ENCODE data around the gene GSDMA.
"Not testable (repeated sequence)": the region's sequence is repeated elsewhere in the genome, so short reads cannot be mapped to it uniquely, and the experiment has no call there.

GSDMA gene

DNA sequence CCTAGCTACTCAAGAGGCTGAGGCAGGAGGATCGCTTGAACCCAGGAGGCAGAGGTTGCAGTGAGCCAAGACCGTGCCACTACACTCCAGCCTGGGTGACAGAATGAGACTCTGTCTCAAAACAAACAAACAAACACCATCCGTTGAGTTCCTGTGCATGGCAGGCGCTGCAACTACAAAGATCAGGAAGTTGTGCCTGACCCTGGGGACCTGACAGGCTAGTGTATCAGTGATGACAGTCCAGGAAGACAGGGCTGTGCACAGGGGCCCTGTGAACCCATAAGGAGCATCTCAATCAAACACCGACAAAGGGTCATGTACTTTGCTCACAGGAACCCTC lies 14.3 kb upstream of the GSDMA start:
- H2BK5ac ChIP-seq (ENCODE audit: low read depth, low read length, poor library complexity); H3K27me3 ChIP-seq (ENCODE audit: insufficient read depth, low read length); DNase-seq; H3K4me1 ChIP-seq (ENCODE audit: control insufficient read depth in 1 of 2, insufficient read depth in 2 of 2, low read length in 2 of 2); H3K9ac ChIP-seq (ENCODE audit: low read length); H2AFZ ChIP-seq (ENCODE audit: insufficient read depth, low read length, poor library complexity); H3K4me2 ChIP-seq (ENCODE audit: low read length); H3K36me3 ChIP-seq (ENCODE audit: control insufficient read depth in 1 of 2, insufficient read depth in 2 of 2, low read length in 2 of 2); H3K4me3 ChIP-seq (ENCODE audit: low read depth, low read length); H3K79me2 ChIP-seq (ENCODE audit: control insufficient read depth, insufficient read depth, low read length, poor library complexity); H4K12ac ChIP-seq (ENCODE audit: low read depth, low read length); H3K4ac ChIP-seq (ENCODE audit: low read depth, low read length); H2BK12ac ChIP-seq (ENCODE audit: low read length); H3K18ac ChIP-seq (ENCODE audit: low read length); H3K23ac ChIP-seq (ENCODE audit: low read length); H2AK5ac ChIP-seq (ENCODE audit: low read length); H4K8ac ChIP-seq (ENCODE audit: low read depth, low read length); H2BK120ac ChIP-seq (ENCODE audit: insufficient read depth, low read length, poor library complexity); H4K91ac ChIP-seq (ENCODE audit: low read depth, low read length); H3K9me3 ChIP-seq (ENCODE audit: insufficient read depth, low read depth, low read length); H3K14ac ChIP-seq (ENCODE audit: low read length); H3K27ac ChIP-seq (ENCODE audit: low read depth, low read length); H3K79me1 ChIP-seq (ENCODE audit: low read length): not testable (repeated sequence)
- WGBS (ENCODE audit: extremely low coverage, insufficient coverage, insufficient read length): no CpG with 5 or more reads among the region's 5 CpGs

- H3K14ac ChIP-seq (ENCODE audit: low read length): no peak overlapping the region
- H2BK120ac ChIP-seq (ENCODE audit: insufficient read depth, low read length, poor library complexity): no peak overlapping the region
- H2AK5ac ChIP-seq (ENCODE audit: low read length): no peak overlapping the region
- H4K12ac ChIP-seq (ENCODE audit: low read depth, low read length): no peak overlapping the region
- no peak overlapping the region for H3K4ac ChIP-seq (ENCODE audit: low read depth, low read length)
- H3K27me3 ChIP-seq (ENCODE audit: insufficient read depth, low read length): no peaks in the 10 kb centered on the region
- no peak for DNase-seq
- H2AFZ ChIP-seq (ENCODE audit: insufficient read depth, low read length, poor library complexity): no peak overlapping the region
- H3K23ac ChIP-seq (ENCODE audit: low read length): no peak overlapping the region
- H3K9ac ChIP-seq (ENCODE audit: low read length): no peak overlapping the region
- H3K79me2 ChIP-seq (ENCODE audit: control insufficient read depth, insufficient read depth, low read length, poor library complexity): peaks cover 3% of the 10 kb centered on the region
- no peak overlapping the region for H3K27ac ChIP-seq (ENCODE audit: low read depth, low read length)
- H3K4me1 ChIP-seq (ENCODE audit: control insufficient read depth in 1 of 2, insufficient read depth in 2 of 2, low read length in 2 of 2): peaks cover 8 to 9% of the 10 kb centered on the region in 2 experiments
- H3K9me3 ChIP-seq (ENCODE audit: insufficient read depth, low read depth, low read length): peaks cover 2% of the 10 kb centered on the region
- H4K8ac ChIP-seq (ENCODE audit: low read depth, low read length): no peak overlapping the region
- H4K91ac ChIP-seq (ENCODE audit: low read depth, low read length): no peak overlapping the region
- H2BK5ac ChIP-seq (ENCODE audit: low read depth, low read length, poor library complexity): no peak overlapping the region
- no peaks in the 10 kb centered on the region for H3K36me3 ChIP-seq (ENCODE audit: control insufficient read depth in 1 of 2, insufficient read depth in 2 of 2, low read length in 2 of 2)
- no peak overlapping the region for H3K18ac ChIP-seq (ENCODE audit: low read length)
- H2BK12ac ChIP-seq (ENCODE audit: low read length): no peak overlapping the region
- H3K4me2 ChIP-seq (ENCODE audit: low read length): no peak overlapping the region
- no peak overlapping the region for H3K4me3 ChIP-seq (ENCODE audit: low read depth, low read length)
- peaks cover 7% of the 10 kb centered on the region for H3K79me1 ChIP-seq (ENCODE audit: low read length)
- no CpG with 5 or more reads among the region's 2 CpGs for WGBS (ENCODE audit: extremely low coverage, insufficient coverage, insufficient read length)
Observed at GRCh38 chr17:39949028-39949427, 13.8 kb upstream of the GSDMA start.

GRCh38 chr17:39950871-39951348 lies 11.9 kb upstream of the GSDMA start:
- H3K79me1 ChIP-seq (ENCODE audit: low read length): peaks cover 7% of the 10 kb centered on the region
- DNase-seq: no peak
- no peak overlapping the region for H2AFZ ChIP-seq (ENCODE audit: insufficient read depth, low read length, poor library complexity)
- H2AK5ac ChIP-seq (ENCODE audit: low read length): no peak overlapping the region
- no peak overlapping the region for H3K18ac ChIP-seq (ENCODE audit: low read length)
- H2BK12ac ChIP-seq (ENCODE audit: low read length): no peak overlapping the region
- no peak overlapping the region for H4K91ac ChIP-seq (ENCODE audit: low read depth, low read length)
- no peak overlapping the region for H3K27ac ChIP-seq (ENCODE audit: low read depth, low read length)
- H4K12ac ChIP-seq (ENCODE audit: low read depth, low read length): no peak overlapping the region
- no peak overlapping the region for H3K23ac ChIP-seq (ENCODE audit: low read length)
- H3K9ac ChIP-seq (ENCODE audit: low read length): no peak overlapping the region
- no peaks in the 10 kb centered on the region for H3K27me3 ChIP-seq (ENCODE audit: insufficient read depth, low read length)
- H2BK120ac ChIP-seq (ENCODE audit: insufficient read depth, low read length, poor library complexity): no peak overlapping the region
- no peak overlapping the region for H4K8ac ChIP-seq (ENCODE audit: low read depth, low read length)
- H3K4me2 ChIP-seq (ENCODE audit: low read length): no peak overlapping the region
- H3K14ac ChIP-seq (ENCODE audit: low read length): no peak overlapping the region
- no peak overlapping the region for H3K4me3 ChIP-seq (ENCODE audit: low read depth, low read length)
- H2BK5ac ChIP-seq (ENCODE audit: low read depth, low read length, poor library complexity): no peak overlapping the region
- H3K36me3 ChIP-seq (ENCODE audit: control insufficient read depth in 1 of 2, insufficient read depth in 2 of 2, low read length in 2 of 2): no peaks in the 10 kb centered on the region
- no peak overlapping the region for H3K4ac ChIP-seq (ENCODE audit: low read depth, low read length)
- peaks cover 2% of the 10 kb centered on the region for H3K9me3 ChIP-seq (ENCODE audit: insufficient read depth, low read depth, low read length)
- H3K4me1 ChIP-seq (ENCODE audit: control insufficient read depth in 1 of 2, insufficient read depth in 2 of 2, low read length in 2 of 2): peaks cover 8 to 9% of the 10 kb centered on the region in 2 experiments
- peaks cover 3% of the 10 kb centered on the region for H3K79me2 ChIP-seq (ENCODE audit: control insufficient read depth, insufficient read depth, low read length, poor library complexity)
- no CpG with 5 or more reads among the region's 5 CpGs for WGBS (ENCODE audit: extremely low coverage, insufficient coverage, insufficient read length)

GRCh38 chr17:39951924-39952679 lies 10.7 kb upstream of the GSDMA start:
- no peak overlapping the region for H2AK5ac ChIP-seq (ENCODE audit: low read length)
- peak overlapping the region; percentile 43 for H4K8ac ChIP-seq (ENCODE audit: low read depth, low read length)
- peak overlapping the region; percentile 68 for H2AFZ ChIP-seq (ENCODE audit: insufficient read depth, low read length, poor library complexity)
- no peak overlapping the region for H3K18ac ChIP-seq (ENCODE audit: low read length)
- H3K4me1 ChIP-seq (ENCODE audit: control insufficient read depth in 1 of 2, insufficient read depth in 2 of 2, low read length in 2 of 2): peaks cover 8 to 9% of the 10 kb centered on the region in 2 experiments
- H2BK120ac ChIP-seq (ENCODE audit: insufficient read depth, low read length, poor library complexity): peak overlapping the region; percentile 14
- H3K4me3 ChIP-seq (ENCODE audit: low read depth, low read length): peak overlapping the region; percentile 53
- no peaks in the 10 kb centered on the region for H3K36me3 ChIP-seq (ENCODE audit: control insufficient read depth in 1 of 2, insufficient read depth in 2 of 2, low read length in 2 of 2)
- no peak overlapping the region for H3K4ac ChIP-seq (ENCODE audit: low read depth, low read length)
- no peak overlapping the region for H3K23ac ChIP-seq (ENCODE audit: low read length)
- no peak overlapping the region for H3K27ac ChIP-seq (ENCODE audit: low read depth, low read length)
- peak overlapping the region; percentile 3 for H3K14ac ChIP-seq (ENCODE audit: low read length)
- H2BK12ac ChIP-seq (ENCODE audit: low read length): no peak overlapping the region
- H4K91ac ChIP-seq (ENCODE audit: low read depth, low read length): no peak overlapping the region
- H2BK5ac ChIP-seq (ENCODE audit: low read depth, low read length, poor library complexity): no peak overlapping the region
- peaks cover 2% of the 10 kb centered on the region for H3K9me3 ChIP-seq (ENCODE audit: insufficient read depth, low read depth, low read length)
- no CpG with 5 or more reads among the region's 22 CpGs for WGBS (ENCODE audit: extremely low coverage, insufficient coverage, insufficient read length)
- DNase-seq: no peak
- H3K9ac ChIP-seq (ENCODE audit: low read length): peak overlapping the region; percentile 38
- H3K27me3 ChIP-seq (ENCODE audit: insufficient read depth, low read length): no peaks in the 10 kb centered on the region
- peaks cover 7% of the 10 kb centered on the region for H3K79me1 ChIP-seq (ENCODE audit: low read length)
- no peak overlapping the region for H4K12ac ChIP-seq (ENCODE audit: low read depth, low read length)
- H3K79me2 ChIP-seq (ENCODE audit: control insufficient read depth, insufficient read depth, low read length, poor library complexity): peaks cover 3% of the 10 kb centered on the region
- peak overlapping the region; percentile 77 for H3K4me2 ChIP-seq (ENCODE audit: low read length)

Data from trophoblast cell (in vitro differentiated cells and primary cell).